Naive B cell (primary cell): ENCODE results near the gene SMYD3. TPM values are rescaled to one million over a fixed set of nuclear protein-coding genes. Genes with fewer than 3 reads are reported as not detected.

Experiments
- ATAC-seq, 2 donors: fragments of 150-1000 bp; cut with Tn5 transposase; 2 replicates each; pipeline ENCODE4 v1.10.0; 2021; ENCODE audit warnings: low read depth in 2 of 2, mild to moderate bottlenecking in 2 of 2, moderate library complexity in 2 of 2
- DNase-seq: peaks from one replicate; pipeline ENCODE4 v3.0.0; 2022
- H3K27ac Mint-ChIP-seq, 6 donors: one replicate each; pipeline ENCODE4 v1.8.0; 2020 to 2022; ENCODE audit warnings: mild to moderate bottlenecking in 6 of 6, mixed read lengths in 6 of 6, moderate library complexity in 5 of 6, inconsistent platforms in 2 of 6
- H3K27me3 Mint-ChIP-seq, 3 donors: one replicate each; pipeline ENCODE4 v1.8.0; 2021 to 2022; ENCODE audit warnings: mixed read lengths in 3 of 3, mild to moderate bottlenecking in 1 of 3
- H3K36me3 Mint-ChIP-seq, 2 donors: one replicate each; pipeline ENCODE4 v1.8.0; 2020 to 2022; ENCODE audit warnings: mixed read lengths in 2 of 2, inconsistent platforms in 1 of 2, mild to moderate bottlenecking in 1 of 2
- H3K4me1 Mint-ChIP-seq, 3 donors: one replicate each; pipeline ENCODE4 v1.8.0; 2020 to 2022; ENCODE audit warnings: mixed read lengths in 3 of 3, inconsistent platforms in 1 of 3, mild to moderate bottlenecking in 1 of 3, moderate library complexity in 1 of 3
- H3K4me3 Mint-ChIP-seq, 8 donors: one replicate each; pipeline ENCODE4 v1.8.0; 2020 to 2022; ENCODE audit warnings: mild to moderate bottlenecking in 8 of 8, mixed read lengths in 8 of 8, moderate library complexity in 8 of 8, inconsistent platforms in 2 of 8
- H3K9me3 Mint-ChIP-seq, 7 donors: one replicate each; pipeline ENCODE4 v1.8.0; 2020 to 2022; ENCODE audit warnings: mixed read lengths in 7 of 7, mild to moderate bottlenecking in 5 of 7, inconsistent platforms in 2 of 7, moderate library complexity in 1 of 7
- polyA plus RNA-seq, 6 donors: library from polyadenylated mRNA; unstranded; fragments of 300-500 nt; fragmentation: Illumina TruSeq; gene quantifications; one replicate each; pipeline ENCODE4 v1.2.3, GENCODE V29; 2021; ENCODE audit warnings: low read depth in 6 of 6

SMYD3 gene
- polyA plus RNA-seq, 6 donors from 2014 or later: 15.8 to 27.3 (median 19.5) TPM

- DNase-seq (no peak), ATAC-seq (no peak)
- Mint-ChIP-seq H3K27ac (no peak overlapping the region), H3K4me3 (no peak overlapping the region), H3K36me3 (peaks cover 16 to 29% of the 10 kb centered on the region in 2 donors), H3K4me1 (peaks cover 6 to 9% (median 8%) of the 10 kb centered on the region in 3 donors), H3K9me3 (peaks cover 7 to 33% (median 15%) of the 10 kb centered on the region in 7 donors), H3K27me3 (no peaks in the 10 kb centered on the region)
Observed at GRCh38 chr1:245894843-245895242, 612.2 kb downstream of the SMYD3 start.

- Mint-ChIP-seq H3K9me3 (peaks cover 7 to 35% (median 15%) of the 10 kb centered on the region in 7 donors), H3K27me3 (no peaks in the 10 kb centered on the region), H3K36me3 (peaks cover 19 to 21% of the 10 kb centered on the region in 2 donors), H3K4me1 (peaks cover under 1 to 9% (median 8%) of the 10 kb centered on the region in 3 donors), H3K4me3 (no peak overlapping the region), H3K27ac (no peak overlapping the region)
- ATAC-seq: no peak
- no peak for DNase-seq
Observed at GRCh38 chr1:245893025-245893424, 614.1 kb downstream of the SMYD3 start.

DNA sequence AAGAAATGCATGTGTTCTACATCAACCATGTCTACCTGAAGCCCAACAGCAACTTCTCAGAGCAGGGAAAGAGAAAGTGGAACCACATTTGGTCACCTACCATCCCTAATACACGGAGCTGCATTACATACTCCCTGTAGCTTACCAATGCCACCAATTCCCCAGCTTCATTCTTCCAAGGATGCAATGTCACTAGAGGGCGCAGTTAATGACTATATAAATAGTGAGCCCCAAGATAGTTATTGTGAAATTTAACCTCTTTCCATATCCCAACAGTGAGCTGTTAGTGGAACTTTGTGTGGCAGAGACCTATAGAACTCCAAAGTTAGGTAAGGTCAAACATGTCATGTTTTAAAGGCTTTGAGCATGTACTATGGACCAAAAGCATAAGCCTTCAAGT, 618.3 kb downstream of the SMYD3 start:
- no peak overlapping the region for H3K27ac Mint-ChIP-seq
- H3K9me3 Mint-ChIP-seq: peaks cover 11 to 35% (median 21%) of the 10 kb centered on the region in 7 donors
- ATAC-seq (no peak), DNase-seq (peak; percentile 2)
- peaks cover 25 to 27% of the 10 kb centered on the region in 2 donors for H3K36me3 Mint-ChIP-seq
- no peaks in the 10 kb centered on the region for H3K4me1 Mint-ChIP-seq
- no peaks in the 10 kb centered on the region for H3K27me3 Mint-ChIP-seq
- H3K4me3 Mint-ChIP-seq: no peak overlapping the region

GRCh38 chr1:245887829-245888228, 619.2 kb downstream of the SMYD3 start:
- Mint-ChIP-seq H3K27ac (peak overlapping the region in 2 of 6 donors; percentile 9 to 36), H3K4me3 (no peak overlapping the region), H3K27me3 (no peaks in the 10 kb centered on the region), H3K36me3 (peaks cover 18 to 19% of the 10 kb centered on the region in 2 donors), H3K9me3 (peaks cover 6 to 25% (median 14%) of the 10 kb centered on the region in 7 donors), H3K4me1 (no peaks in the 10 kb centered on the region)
- ATAC-seq: no peak
- no peak for DNase-seq

DNA sequence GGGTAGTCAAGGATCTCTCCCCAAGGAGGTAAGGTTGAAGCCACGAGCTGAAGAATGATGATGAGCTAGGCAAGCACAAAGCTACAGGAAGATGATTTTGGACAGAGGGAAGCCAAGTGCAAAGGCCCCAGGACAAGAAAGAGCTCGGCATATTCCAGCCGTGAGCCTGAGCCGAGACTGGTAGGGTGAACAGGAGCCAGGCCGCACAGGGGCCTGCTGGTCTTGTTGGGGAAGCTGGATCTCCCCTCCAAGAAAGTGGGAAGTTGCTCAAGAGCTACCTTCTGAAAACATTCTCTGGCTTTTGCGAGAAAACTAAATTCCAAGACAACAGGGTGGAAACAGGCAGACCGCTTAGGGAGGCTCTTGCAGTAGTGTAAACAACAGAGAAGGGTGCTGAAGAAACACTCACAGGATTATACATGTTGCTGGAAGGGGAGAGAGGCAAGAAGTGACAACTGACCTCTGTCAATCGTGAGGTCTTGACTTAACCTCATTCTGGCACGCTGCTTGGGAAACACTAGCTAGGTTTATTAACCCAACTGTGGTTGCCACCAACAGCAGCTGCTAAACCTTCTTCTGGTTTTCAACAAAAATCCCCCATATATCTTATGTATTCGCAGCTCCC, 625.2 kb downstream of the SMYD3 start:
- Mint-ChIP-seq H3K27ac (no peak overlapping the region), H3K36me3 (peaks cover 8 to 16% of the 10 kb centered on the region in 2 donors), H3K4me3 (no peak overlapping the region), H3K27me3 (no peaks in the 10 kb centered on the region), H3K4me1 (no peaks in the 10 kb centered on the region), H3K9me3 (peaks cover 0 to 13% (median 6%) of the 10 kb centered on the region in 7 donors)
- DNase-seq (no peak), ATAC-seq (no peak)

GRCh38 chr1:245880754-245881403, 626.2 kb downstream of the SMYD3 start:
- peaks cover 8 to 16% of the 10 kb centered on the region in 2 donors for H3K36me3 Mint-ChIP-seq
- no peak overlapping the region for H3K27ac Mint-ChIP-seq
- H3K4me3 Mint-ChIP-seq: no peak overlapping the region

GRCh38 chr1:245879091-245879490, 628.0 kb downstream of the SMYD3 start:
- peaks cover 0 to 2% (median 0%) of the 10 kb centered on the region in 7 donors for H3K9me3 Mint-ChIP-seq
- no peaks in the 10 kb centered on the region for H3K4me1 Mint-ChIP-seq
- no peak overlapping the region for H3K27ac Mint-ChIP-seq

More at GRCh38 chr1:245880754-245881403, 626.2 kb downstream of the SMYD3 start:
- H3K9me3 Mint-ChIP-seq: peaks cover 0 to 13% (median 6%) of the 10 kb centered on the region in 7 donors
- ATAC-seq: no peak
- H3K27me3 Mint-ChIP-seq: no peaks in the 10 kb centered on the region
- H3K4me1 Mint-ChIP-seq: no peaks in the 10 kb centered on the region
- DNase-seq: no peak

DNA sequence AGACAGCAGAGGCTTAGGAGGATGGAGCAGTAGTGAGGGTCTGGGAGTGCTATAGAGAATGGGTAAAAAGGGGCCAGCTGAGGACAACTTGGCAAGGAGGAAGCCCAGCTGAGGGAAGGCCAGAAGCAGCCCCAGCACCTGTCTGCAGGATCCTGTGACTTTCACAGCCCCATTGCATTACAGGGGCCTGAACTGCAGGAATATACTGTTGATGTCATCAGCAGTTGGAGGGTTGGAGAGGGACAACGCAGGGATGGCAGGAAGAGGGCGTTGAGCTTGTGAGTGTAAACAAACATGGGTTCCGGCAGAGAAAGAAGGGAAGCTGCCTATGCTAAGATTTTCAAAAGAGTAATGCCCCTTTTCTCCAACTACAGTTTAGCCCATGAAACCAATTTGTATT, 628.5 kb downstream of the SMYD3 start:
- Mint-ChIP-seq H3K4me3 (no peak overlapping the region), H3K36me3 (no peaks in the 10 kb centered on the region), H3K9me3 (no peaks in the 10 kb centered on the region), H3K27me3 (no peaks in the 10 kb centered on the region), H3K27ac (no peak overlapping the region), H3K4me1 (no peaks in the 10 kb centered on the region)
- ATAC-seq: no peak
- no peak for DNase-seq

More at GRCh38 chr1:245879091-245879490, 628.0 kb downstream of the SMYD3 start:
- Mint-ChIP-seq H3K4me3 (no peak overlapping the region), H3K36me3 (peaks cover 1 to 4% of the 10 kb centered on the region in 2 donors), H3K27me3 (no peaks in the 10 kb centered on the region)
- ATAC-seq (no peak), DNase-seq (no peak)

- DNase-seq (no peak), ATAC-seq (no peak)
- Mint-ChIP-seq H3K27ac (no peak overlapping the region), H3K9me3 (no peaks in the 10 kb centered on the region), H3K36me3 (no peaks in the 10 kb centered on the region), H3K4me3 (no peak overlapping the region), H3K27me3 (no peaks in the 10 kb centered on the region), H3K4me1 (no peaks in the 10 kb centered on the region)
Observed at GRCh38 chr1:245877976-245878375, 629.1 kb downstream of the SMYD3 start.

DNA sequence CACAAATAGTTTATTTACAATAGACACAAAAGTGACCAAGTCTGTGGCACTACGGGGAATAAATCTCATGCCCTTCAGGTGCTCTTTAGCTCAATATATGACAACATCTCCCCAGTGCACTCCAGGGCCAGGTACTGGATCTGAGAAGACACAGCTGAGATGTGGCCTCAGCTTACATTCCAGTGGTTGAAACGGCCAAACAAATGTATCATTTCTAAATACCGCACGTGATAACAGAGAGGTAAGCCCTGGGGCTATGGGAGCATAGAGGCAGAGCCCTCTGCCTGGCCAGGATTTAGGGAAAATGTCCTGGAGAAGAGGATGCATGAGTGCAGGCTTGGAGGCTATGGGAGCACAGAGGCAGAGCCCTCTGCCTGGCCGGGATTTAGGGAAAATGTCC, 630.5 kb downstream of the SMYD3 start:
- ATAC-seq: no peak
- Mint-ChIP-seq H3K27me3 (no peaks in the 10 kb centered on the region), H3K4me1 (no peaks in the 10 kb centered on the region), H3K27ac (no peak overlapping the region), H3K36me3 (peaks cover 0 to under 1% of the 10 kb centered on the region in 2 donors), H3K9me3 (no peaks in the 10 kb centered on the region), H3K4me3 (no peak overlapping the region)
- DNase-seq: no peak

DNA sequence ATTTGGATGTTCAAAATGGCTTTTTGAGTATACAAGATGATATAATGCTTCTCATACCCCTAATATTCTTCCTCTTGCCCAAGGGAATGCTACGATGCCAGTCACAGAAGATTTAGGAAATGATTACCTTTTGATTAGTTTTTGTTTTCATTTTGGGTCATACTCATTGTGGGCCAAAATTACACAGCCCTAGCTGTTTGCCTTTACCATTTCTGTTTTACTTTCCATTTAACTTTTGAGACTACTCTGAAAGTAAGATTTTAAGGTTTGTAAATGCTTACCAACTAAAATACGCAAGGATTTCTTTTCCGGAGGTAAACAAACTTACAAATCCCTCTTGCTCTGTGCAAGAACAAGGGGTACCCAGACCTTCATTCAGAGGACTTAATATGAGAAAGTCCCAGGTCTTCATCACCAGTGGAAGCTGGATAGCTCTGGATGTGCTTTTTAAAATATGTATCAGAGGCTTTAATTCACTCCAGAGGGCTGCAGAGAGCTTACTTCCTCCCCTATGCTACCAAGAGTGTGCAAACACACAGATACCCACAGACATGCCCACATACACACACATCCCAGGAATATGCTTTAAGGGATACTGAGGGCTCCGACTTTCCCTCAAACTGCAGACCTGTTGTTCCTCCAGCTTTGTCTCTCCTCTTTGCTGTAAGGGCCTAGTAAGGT, 631.4 kb downstream of the SMYD3 start:
- no peak overlapping the region for H3K4me3 Mint-ChIP-seq
- peaks cover 0 to 8% of the 10 kb centered on the region in 2 donors for H3K36me3 Mint-ChIP-seq
- no peak overlapping the region for H3K27ac Mint-ChIP-seq
- H3K9me3 Mint-ChIP-seq: no peaks in the 10 kb centered on the region
- no peaks in the 10 kb centered on the region for H3K27me3 Mint-ChIP-seq
- no peaks in the 10 kb centered on the region for H3K4me1 Mint-ChIP-seq
- no peak for ATAC-seq
- no peak for DNase-seq

- Mint-ChIP-seq H3K36me3 (peaks cover 3 to 13% of the 10 kb centered on the region in 2 donors), H3K27ac (no peak overlapping the region), H3K4me1 (no peaks in the 10 kb centered on the region), H3K27me3 (no peaks in the 10 kb centered on the region), H3K9me3 (no peaks in the 10 kb centered on the region), H3K4me3 (no peak overlapping the region)
- DNase-seq (no peak), ATAC-seq (no peak)
Observed at GRCh38 chr1:245874942-245875580, 632.0 kb downstream of the SMYD3 start.

GRCh38 chr1:245873883-245874671, 633.0 kb downstream of the SMYD3 start:
- no peak for ATAC-seq

More at GRCh38 chr1:245873883-245874671, 633.0 kb downstream of the SMYD3 start:
- Mint-ChIP-seq H3K36me3 (peaks cover 6 to 16% of the 10 kb centered on the region in 2 donors), H3K27me3 (no peaks in the 10 kb centered on the region), H3K4me1 (no peaks in the 10 kb centered on the region), H3K27ac (no peak overlapping the region), H3K9me3 (no peaks in the 10 kb centered on the region), H3K4me3 (no peak overlapping the region)
- no peak for DNase-seq
